Astrocyte of the cerebellum (primary cell): ENCODE results near the gene RSBN1.
"Not testable (repeated sequence)": the region's sequence is repeated elsewhere in the genome, so short reads cannot be mapped to it uniquely, and the experiment has no call there.

Experiments
- DNase-seq: peaks from one replicate; pipeline ENCODE4 v3.0.0-alpha.2; 2011; ENCODE audit warnings: low read depth
- H3K4me3 ChIP-seq: 2 replicates; pipeline ENCODE4 v1.5.1; 2011; ENCODE audit warnings: mild to moderate bottlenecking, low read depth, low read length, moderate library complexity
- in situ Hi-C: cut with HindIII; loops from 2 replicates; pipeline ENCODE4 v1.10.0; 2017; ENCODE audit warnings: low sequenced_read_pairs
- TF ChIP-seq, protein P1 (sequence below): IDR thresholded peaks from 2 replicates; pipeline ENCODE4 v1.5.1; 2012; ENCODE audit warnings: low read length, low read depth, moderate library complexity, mild to moderate bottlenecking; ENCODE audit errors: missing control alignments

The RSBN1 gene

DNA sequence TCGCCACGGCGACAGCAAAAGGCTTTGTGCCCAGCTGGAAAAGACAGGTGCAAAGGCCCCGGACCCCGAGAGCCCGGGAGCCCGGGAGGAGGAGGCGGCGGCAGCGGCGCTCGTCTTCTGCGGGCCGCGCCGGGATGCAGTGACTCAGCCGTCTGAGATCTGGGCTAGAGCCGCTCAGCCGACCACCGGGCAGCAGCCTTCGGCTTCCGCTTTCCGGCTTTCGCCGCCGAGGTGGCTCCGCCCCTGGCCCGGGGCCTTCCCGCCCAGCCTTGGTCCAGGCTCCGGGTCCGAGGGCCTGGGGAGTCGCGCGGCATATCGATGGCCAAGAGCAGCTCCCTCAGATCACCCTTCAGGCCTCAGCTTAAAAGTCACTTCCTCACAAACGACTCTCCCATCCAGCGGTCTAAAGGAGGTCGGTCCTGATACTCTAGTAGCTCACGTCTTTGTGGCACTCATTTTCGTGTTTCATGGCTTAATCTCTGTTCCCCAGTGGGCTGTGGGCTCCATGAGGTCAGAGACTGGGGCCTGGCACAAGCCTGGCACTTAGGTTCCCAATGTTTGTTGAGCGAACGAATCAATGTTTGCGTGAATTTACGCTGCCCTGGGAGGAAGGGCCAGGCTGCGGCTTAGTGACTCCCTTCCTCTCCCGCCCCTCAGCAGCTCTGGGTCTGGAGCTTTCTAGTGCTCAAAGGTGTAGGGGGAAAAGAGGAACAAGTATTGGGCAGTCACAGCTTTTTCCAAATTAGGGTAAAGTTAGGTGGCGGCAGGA is 52.8 kb downstream of the RSBN1 start, which contains the start of gene PHTF1:
PHTF1 (minus strand) TSS at position 154 of the 769 bp plus-strand sequence. CDS start 783 bp downstream, outside the sequence.
- peak; percentile 45 for DNase-seq
- TF ChIP-seq, protein P1, sequence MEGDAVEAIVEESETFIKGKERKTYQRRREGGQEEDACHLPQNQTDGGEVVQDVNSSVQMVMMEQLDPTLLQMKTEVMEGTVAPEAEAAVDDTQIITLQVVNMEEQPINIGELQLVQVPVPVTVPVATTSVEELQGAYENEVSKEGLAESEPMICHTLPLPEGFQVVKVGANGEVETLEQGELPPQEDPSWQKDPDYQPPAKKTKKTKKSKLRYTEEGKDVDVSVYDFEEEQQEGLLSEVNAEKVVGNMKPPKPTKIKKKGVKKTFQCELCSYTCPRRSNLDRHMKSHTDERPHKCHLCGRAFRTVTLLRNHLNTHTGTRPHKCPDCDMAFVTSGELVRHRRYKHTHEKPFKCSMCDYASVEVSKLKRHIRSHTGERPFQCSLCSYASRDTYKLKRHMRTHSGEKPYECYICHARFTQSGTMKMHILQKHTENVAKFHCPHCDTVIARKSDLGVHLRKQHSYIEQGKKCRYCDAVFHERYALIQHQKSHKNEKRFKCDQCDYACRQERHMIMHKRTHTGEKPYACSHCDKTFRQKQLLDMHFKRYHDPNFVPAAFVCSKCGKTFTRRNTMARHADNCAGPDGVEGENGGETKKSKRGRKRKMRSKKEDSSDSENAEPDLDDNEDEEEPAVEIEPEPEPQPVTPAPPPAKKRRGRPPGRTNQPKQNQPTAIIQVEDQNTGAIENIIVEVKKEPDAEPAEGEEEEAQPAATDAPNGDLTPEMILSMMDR = no peak
- in situ Hi-C loops = no loop called here
- H3K4me3 ChIP-seq = peak within 1 kb of the TSS; percentile 82

DNA sequence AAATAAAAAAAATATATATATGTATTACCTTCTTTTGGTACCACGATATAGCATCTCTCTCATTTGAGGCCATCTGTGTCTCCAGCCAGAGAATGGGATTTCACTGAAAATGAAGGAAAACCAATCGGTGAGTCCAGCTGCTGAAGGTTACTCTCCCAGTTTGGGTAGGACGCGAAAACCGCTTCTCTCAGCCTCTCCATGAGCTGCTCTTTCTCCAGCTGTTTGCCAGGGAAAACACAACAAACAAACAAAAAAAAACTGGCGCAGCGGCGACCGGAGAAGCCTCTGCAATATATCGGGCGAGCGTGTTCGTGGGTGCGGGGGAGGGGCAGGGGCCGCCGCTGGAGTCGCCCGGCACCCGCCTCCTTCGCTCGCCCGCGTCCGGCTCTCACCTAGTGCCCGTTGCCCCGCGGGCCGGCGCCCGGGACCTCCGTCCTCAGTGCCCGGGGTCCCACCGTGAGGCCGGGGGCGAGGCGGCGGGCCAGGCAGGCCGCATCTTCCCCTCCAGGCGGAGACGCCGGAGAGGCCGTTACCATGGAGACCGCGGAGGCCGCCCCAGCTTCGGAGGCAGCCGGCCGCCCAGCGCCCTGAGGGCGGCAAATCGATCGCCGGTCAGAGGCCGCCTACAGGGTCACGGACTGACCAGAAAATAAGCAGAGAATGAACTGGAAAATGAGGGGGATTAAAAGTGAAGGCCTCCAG is 53.5 kb downstream of the RSBN1 start:
- in situ Hi-C loops = no loop called here
- DNase-seq = no peak
- TF ChIP-seq, protein P1 = no peak
- peak overlapping the region; percentile 82 for H3K4me3 ChIP-seq

DNA sequence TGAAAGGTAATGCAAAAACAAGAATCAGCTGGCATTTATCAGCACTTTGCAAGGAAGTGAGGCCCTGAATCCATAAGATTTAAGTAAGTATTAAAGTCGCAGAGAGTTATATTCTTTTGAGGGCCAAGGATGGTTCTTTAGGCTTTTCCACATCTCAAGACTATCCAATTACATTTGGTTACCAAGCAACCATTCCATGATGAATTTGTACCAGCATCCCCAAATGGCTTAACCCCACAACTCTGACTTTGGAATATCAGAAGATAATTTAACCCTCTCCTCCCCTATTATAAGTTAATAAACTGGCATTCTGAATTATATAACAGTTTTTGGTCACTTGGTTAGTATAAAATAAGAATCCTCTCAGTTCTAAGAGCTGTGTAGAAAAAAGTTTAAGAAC is 55.8 kb downstream of the RSBN1 start:
- TF ChIP-seq, protein P1 = no peak
- no peak for DNase-seq
- H3K4me3 ChIP-seq = no peak overlapping the region
- in situ Hi-C loops = no loop called here

DNA sequence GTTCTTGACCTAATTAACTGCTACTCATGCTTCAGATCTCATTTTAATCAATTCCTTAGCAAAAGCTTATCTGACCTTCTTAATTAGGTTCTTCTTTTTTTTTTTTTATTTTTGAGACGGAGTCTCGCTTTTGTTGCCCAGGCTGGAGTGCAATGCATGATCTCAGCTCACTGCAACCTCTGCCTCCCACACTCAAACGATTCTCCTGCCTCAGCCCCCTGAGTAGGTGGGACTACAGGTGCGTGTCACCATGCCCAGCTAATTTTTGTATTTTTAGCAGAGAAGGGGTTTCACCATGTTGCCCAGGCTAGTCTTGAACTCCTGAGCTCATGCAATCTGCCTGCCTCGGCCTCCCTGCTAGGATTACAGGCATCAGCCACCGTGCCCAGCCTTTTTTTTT is 58.9 kb downstream of the RSBN1 start:
- DNase-seq, in situ Hi-C loops, H3K4me3 ChIP-seq: not testable (repeated sequence)

DNA sequence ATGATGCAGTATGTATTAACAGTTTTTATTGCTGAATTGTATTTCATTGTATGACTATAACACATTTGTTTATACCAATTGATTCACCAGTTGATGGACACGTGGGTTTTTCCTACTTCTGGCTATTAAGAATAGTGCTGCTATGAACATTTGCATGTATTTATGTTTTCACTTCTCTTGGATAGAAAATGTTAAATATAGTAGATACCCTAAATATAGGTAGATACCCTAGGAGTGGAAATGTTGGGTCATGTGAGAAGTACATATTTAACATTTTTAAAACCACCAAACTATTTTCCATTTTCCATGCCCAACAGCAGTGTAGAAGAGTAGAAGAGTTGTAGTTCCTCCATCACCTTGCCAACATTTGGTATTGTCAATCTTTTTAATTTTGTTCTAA is 60.8 kb downstream of the RSBN1 start:
- DNase-seq = no peak
- in situ Hi-C loops = no loop called here
- TF ChIP-seq, protein P1 = no peak
- H3K4me3 ChIP-seq = no peak overlapping the region

DNA sequence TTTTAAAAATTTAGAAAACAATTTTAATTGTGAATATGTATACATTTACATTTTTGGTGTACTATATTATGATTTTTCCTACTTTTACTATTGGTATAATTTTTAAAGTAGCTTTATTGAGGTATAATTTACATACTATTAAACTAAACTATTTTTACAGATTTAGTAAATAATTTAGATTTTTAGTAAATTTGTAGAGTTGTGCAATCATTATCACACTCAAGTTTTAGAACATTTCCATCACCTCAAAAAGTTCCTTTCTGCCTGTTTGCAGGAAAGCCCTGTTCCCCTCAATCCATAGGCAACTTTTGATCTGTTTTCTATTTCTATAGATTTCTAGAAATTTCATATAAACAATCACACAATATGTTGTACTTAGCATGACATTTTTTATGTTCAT is 61.2 kb downstream of the RSBN1 start:
- in situ Hi-C loops = no loop called here
- DNase-seq = no peak
- TF ChIP-seq, protein P1 = no peak
- no peak overlapping the region for H3K4me3 ChIP-seq

DNA sequence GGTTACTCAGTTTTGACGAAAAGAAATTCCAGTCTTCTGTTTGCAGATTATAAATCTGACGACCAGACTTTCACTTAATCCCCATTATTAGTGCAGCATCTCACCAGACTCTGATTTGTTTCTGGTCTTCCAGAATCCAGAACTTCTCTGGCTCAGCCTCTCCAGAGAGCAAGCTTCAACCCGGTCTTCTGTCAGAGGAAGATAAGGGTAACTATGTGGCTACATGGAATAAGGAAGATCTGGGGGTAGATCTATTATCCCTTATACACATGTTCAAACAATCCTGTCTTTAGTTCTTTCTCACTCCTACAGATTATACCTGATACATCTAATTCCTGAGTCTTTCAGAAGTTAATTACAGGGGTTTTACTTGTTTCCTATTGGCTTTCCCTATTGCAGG is 62.9 kb downstream of the RSBN1 start:
- H3K4me3 ChIP-seq = no peak overlapping the region
- TF ChIP-seq, protein P1 = no peak
- in situ Hi-C loops = loop anchor here (5.0 kb wide), 1 partner anchor 57 kb away; no protein-coding TSS in a partner anchor
- no peak for DNase-seq
